HG02840 (cell line): Measurements from ENCODE around the gene KRTAP20-2.

ENCODE experiments used
- ATAC-seq: cut with Tn5 transposase; IDR thresholded peaks from one replicate; pipeline ENCODE4 v1.9.1; 2021; ENCODE audit warnings: mild to moderate bottlenecking, moderate library complexity, moderate number of reproducible peaks; ENCODE audit not compliant: unreplicated experiment, low FRiP score

Gene KRTAP20-2

DNA sequence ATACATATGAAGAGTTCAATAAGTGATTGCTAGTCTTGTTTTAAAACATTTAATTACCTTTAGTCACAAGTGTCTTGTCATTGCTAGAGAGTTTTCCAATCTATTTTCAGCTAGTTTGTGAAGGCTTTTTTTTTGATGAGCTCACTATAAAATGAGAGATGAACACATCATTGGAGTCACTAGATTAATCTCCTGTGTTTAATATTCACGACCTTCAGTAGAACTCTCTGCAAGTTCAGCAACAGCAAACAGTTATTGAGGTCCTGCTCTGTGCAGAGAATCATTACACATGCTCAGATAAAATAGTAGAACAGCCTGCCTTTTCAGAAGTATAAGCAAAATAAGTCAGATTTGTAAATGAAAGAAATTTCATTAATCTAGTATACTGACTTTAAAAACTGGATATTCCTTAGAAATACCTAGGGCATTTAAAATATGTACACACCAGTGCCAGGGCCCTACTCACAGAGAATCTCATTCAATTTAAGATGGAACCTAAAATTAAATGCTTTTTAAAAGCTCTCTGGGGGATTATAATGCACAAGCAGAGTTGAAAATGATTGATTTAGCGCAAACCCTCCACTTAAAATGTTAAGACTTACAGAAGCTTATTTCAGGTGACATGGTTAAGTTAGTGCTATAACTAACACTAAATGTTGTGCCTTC is 38.1 kb downstream of the KRTAP20-2 start:
- ATAC-seq = no peak

DNA sequence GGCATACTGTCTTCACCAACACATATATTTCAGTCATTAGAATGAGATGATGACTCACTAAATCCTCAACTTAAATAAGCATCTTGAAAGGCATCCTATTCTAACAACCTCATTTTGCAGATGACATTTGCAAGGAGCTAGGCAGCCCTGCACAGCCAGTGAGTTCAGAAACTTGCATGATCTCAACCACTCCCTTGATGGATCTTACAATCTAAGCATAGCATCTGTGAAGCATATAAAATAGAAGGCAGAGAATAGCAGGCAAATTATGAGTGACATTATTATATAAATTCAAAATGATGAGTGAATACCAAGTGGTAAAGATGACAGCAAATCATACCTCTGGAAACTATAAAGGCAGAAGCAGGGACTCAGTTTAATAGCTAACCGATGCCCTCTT is 39.3 kb downstream of the KRTAP20-2 start:
- ATAC-seq = no peak

GRCh38 chr21:30676737-30677136 is 41.7 kb downstream of the KRTAP20-2 start:
- ATAC-seq = no peak

GRCh38 chr21:30680586-30680985 is 45.6 kb downstream of the KRTAP20-2 start:
- no peak for ATAC-seq

- no peak for ATAC-seq
Measured at GRCh38 chr21:30684506-30684905, 49.5 kb downstream of the KRTAP20-2 start.
